Activated T-helper 1 cell treated with anti-CD3 and anti-CD28 coated beads, Interleukin-2, amount 50 U/mL, for 16 hours (primary cell): ENCODE results near the gene ZNF831.

Experiments used
- DNase-seq, 2 donors: peaks; one replicate each; pipeline ENCODE4 v3.0.0-alpha.2; 2020; ENCODE audit warnings: low read depth in 1 of 2, low spot score in 1 of 2

ZNF831 gene

GRCh38 chr20:59139998-59140397, 23.6 kb upstream of the ZNF831 start:
- no peak for DNase-seq

- no peak for DNase-seq
These were observed 21.6 kb upstream of the ZNF831 start for GRCh38 chr20:59141818-59142581.

- no peak for DNase-seq
These were observed 20.3 kb upstream of the ZNF831 start for GRCh38 chr20:59143326-59143725.

GRCh38 chr20:59144179-59144830, 19.3 kb upstream of the ZNF831 start:
- DNase-seq = no peak

GRCh38 chr20:59144831-59145196, 18.8 kb upstream of the ZNF831 start:
- DNase-seq = no peak

GRCh38 chr20:59145247-59145923, 18.2 kb upstream of the ZNF831 start:
- no peak for DNase-seq

GRCh38 chr20:59145924-59146779, 17.5 kb upstream of the ZNF831 start:
- peak; percentile 34 to 56 for DNase-seq

- no peak for DNase-seq
These were observed 16.6 kb upstream of the ZNF831 start for GRCh38 chr20:59146780-59147565.

GRCh38 chr20:59147586-59147985, 16.0 kb upstream of the ZNF831 start:
- DNase-seq = no peak

GRCh38 chr20:59148701-59149493, 14.7 kb upstream of the ZNF831 start:
- DNase-seq = no peak

GRCh38 chr20:59149678-59150504, 13.7 kb upstream of the ZNF831 start:
- DNase-seq = peak; percentile 33 to 48

GRCh38 chr20:59150821-59151251, 12.8 kb upstream of the ZNF831 start:
- DNase-seq = no peak

- DNase-seq = no peak
These were observed 12.2 kb upstream of the ZNF831 start for GRCh38 chr20:59151391-59151790.

- DNase-seq = no peak
These were observed 11.8 kb upstream of the ZNF831 start for GRCh38 chr20:59151820-59152219.

GRCh38 chr20:59152559-59153354, 10.9 kb upstream of the ZNF831 start:
- no peak for DNase-seq

- DNase-seq = no peak
These were observed 10.3 kb upstream of the ZNF831 start for GRCh38 chr20:59153355-59153681.

- no peak for DNase-seq
These were observed 9.8 kb upstream of the ZNF831 start for GRCh38 chr20:59153832-59154231.
